ENCODE data around the gene TEX13B.
"Not testable (repeated sequence)": the region's sequence is repeated elsewhere in the genome, so short reads cannot be mapped to it uniquely, and the experiment has no call there.

Gene TEX13B

DNA sequence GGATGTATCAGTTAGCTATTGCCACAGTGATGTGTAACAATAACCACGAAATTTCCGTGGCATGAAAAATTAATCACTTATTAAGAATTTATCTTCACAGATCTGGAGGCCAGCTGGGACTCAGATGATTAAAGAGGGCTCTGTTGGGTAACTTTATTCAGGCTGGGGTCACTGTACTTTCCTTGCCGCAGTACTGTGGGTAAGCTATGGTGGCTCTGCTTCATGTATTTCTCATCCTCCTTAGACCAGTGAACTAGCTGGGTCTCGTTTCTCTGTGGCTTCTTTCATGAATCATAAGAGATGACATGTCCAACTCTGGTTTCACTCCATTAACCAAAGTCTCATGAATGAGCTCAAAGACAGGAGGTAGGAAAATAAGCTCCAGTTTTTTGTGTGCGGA lies 13.5 kb downstream of the TEX13B start:
- CTCF ChIA-PET = interaction anchor here (0.6 to 1.3 kb wide), 2 partner anchors 10 to 387 kb away, joined by 3 to 6 read pairs; no protein-coding TSS in a partner anchor
- Histone ChIP-seq H3K36me3 (ENCODE audit: control insufficient read depth in 2 of 2, insufficient read depth in 1 of 2, low read length in 2 of 2) (no peaks in the 10 kb centered on the region), H3K9me3 (ENCODE audit: control insufficient read depth, insufficient read depth, low read depth, low read length) (no peaks in the 10 kb centered on the region), H3K4me3 (ENCODE audit: low read depth, low read length) (no peak overlapping the region), H3K27ac (ENCODE audit: extremely low read depth, low read depth, low read length) (no peak overlapping the region), H3K4me1 (ENCODE audit: control insufficient read depth, insufficient read depth, low read length) (no peaks in the 10 kb centered on the region)
- TF ChIP-seq KLF7 (tag by site-specific recombination; IDR thresholded peaks at IDR 0.05; ENCODE audit: borderline replicate concordance) (no peak), ZBTB8A (tag by site-specific recombination; IDR thresholded peaks at IDR 0.05) (no peak), ZNF354C (tag by site-specific recombination; IDR thresholded peaks at IDR 0.05; ENCODE audit: borderline replicate concordance, low read depth) (no peak), OVOL3 (tag by site-specific recombination; IDR thresholded peaks at IDR 0.05) (no peak), SCRT2 (tag by site-specific recombination; IDR thresholded peaks at IDR 0.05) (no peak), ZNF76 (tag by site-specific recombination; IDR thresholded peaks at IDR 0.05; ENCODE audit: borderline replicate concordance, low read depth) (no peak), ZNF138 (tag by site-specific recombination; IDR thresholded peaks at IDR 0.05; ENCODE audit: borderline replicate concordance) (no peak)
- POLR2A ChIA-PET = no interaction called here

DNA sequence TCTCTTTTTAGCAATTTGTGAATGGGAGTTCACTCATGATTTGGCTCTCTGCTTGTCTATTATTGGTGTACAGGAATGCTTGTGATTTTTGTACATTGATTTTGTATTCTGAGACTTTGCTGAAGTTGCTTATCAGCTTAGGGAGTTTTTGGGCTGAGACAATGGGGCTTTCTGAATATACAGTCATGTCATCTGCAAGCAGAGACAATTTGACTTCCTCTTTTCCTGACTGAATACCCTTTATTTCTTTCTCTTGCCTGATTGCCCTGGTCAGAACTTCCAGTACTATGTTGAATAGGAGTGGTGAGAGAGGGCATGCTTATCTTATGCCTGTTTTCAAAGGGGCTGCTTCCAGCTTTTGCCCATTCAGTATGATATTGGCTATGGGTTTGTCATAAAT lies 26.8 kb downstream of the TEX13B start:
- H3K4me3 ChIP-seq (ENCODE audit: low read depth, low read length); CTCF ChIA-PET; H3K27ac ChIP-seq (ENCODE audit: extremely low read depth, low read depth, low read length); H3K36me3 ChIP-seq (ENCODE audit: control insufficient read depth in 2 of 2, insufficient read depth in 1 of 2, low read length in 2 of 2); H3K4me1 ChIP-seq (ENCODE audit: control insufficient read depth, insufficient read depth, low read length); H3K9me3 ChIP-seq (ENCODE audit: control insufficient read depth, insufficient read depth, low read depth, low read length): not testable (repeated sequence)
- POLR2A ChIA-PET = interaction anchor here (0.6 kb wide), 1 partner anchor 469 kb away, joined by 3 read pairs; no protein-coding TSS in a partner anchor

DNA sequence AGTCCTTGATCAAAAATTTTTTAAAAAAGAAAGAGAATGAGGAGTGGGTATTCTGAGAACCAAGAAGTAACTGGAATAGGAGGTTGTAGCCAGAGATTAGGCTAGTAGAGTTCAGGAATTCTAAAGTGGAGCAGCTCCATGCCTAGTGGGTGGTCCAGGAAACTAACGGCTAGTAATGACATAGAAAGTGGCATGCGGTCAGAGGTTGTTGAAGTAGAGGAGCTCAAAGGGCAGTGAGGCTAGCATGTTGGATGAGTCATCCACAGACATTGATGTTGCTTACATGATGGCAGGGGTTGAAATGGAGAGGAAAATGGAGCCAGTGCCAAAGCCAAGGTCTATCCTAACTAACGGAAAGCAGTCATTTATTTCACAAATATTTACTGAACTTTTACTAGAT lies 42.1 kb downstream of the TEX13B start:
- H3K4me1 ChIP-seq (ENCODE audit: control insufficient read depth, insufficient read depth, low read length) = peaks cover 2% of the 10 kb centered on the region; the same call in 1 of the 2 replicates
- no peak overlapping the region for H3K27ac ChIP-seq (ENCODE audit: extremely low read depth, low read depth, low read length)
- no peak for TF ChIP-seq ZNF221 (tag by site-specific recombination; IDR thresholded peaks at IDR 0.05; ENCODE audit: borderline replicate concordance)
- no peak for TF ChIP-seq ZBTB7A (tag by site-specific recombination; IDR thresholded peaks at IDR 0.05; ENCODE audit: low read depth)
- no peak for TF ChIP-seq BCL11B (tag by site-specific recombination; IDR thresholded peaks at IDR 0.05; ENCODE audit: low read depth)
- no peak for TF ChIP-seq ZFP37 (tag by site-specific recombination; IDR thresholded peaks at IDR 0.05)
- no peak for TF ChIP-seq TRIM28 (IDR thresholded peaks at IDR 0.05; ENCODE audit: borderline replicate concordance, low read length)
- TF ChIP-seq HOXD13 (CRISPR knock-in tag; IDR thresholded peaks at IDR 0.05; ENCODE audit: borderline replicate concordance) = no peak
- TF ChIP-seq ZNF677 (tag by site-specific recombination; IDR thresholded peaks at IDR 0.05) = no peak
- TF ChIP-seq ZNF19 (tag by site-specific recombination; IDR thresholded peaks at IDR 0.05; ENCODE audit: low read depth) = no peak
- no peak for TF ChIP-seq KLF1 (tag by site-specific recombination; IDR thresholded peaks at IDR 0.05)
- TF ChIP-seq ZNF48 (tag by site-specific recombination; IDR thresholded peaks at IDR 0.05) = no peak
- no peak for TF ChIP-seq ZNF324 (tag by site-specific recombination; IDR thresholded peaks at IDR 0.05)
- TF ChIP-seq, protein P1, sequence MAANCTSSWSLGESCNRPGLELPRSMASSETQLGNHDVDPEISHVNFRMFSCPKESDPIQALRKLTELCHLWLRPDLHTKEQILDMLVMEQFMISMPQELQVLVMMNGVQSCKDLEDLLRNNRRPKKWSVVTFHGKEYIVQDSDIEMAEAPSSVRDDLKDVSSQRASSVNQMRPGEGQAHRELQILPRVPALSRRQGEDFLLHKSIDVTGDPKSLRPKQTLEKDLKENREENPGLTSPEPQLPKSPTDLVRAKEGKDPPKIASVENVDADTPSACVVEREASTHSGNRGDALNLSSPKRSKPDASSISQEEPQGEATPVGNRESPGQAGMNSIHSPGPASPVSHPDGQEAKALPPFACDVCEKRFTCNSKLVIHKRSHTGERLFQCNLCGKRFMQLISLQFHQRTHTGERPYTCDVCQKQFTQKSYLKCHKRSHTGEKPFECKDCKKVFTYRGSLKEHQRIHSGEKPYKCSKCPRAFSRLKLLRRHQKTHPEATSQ (tag by site-specific recombination; IDR thresholded peaks at IDR 0.05) = no peak
- no peak for TF ChIP-seq SETDB1 (IDR thresholded peaks at IDR 0.05; ENCODE audit: insufficient read length, low read length)
- TF ChIP-seq ZNF777 (tag by site-specific recombination; IDR thresholded peaks at IDR 0.05; ENCODE audit: borderline replicate concordance) = no peak
- TF ChIP-seq ZNF624 (tag by site-specific recombination; IDR thresholded peaks at IDR 0.05) = no peak
- TF ChIP-seq ZNF561 (tag by site-specific recombination; IDR thresholded peaks at IDR 0.05; ENCODE audit: borderline replicate concordance) = no peak
- no peak for TF ChIP-seq ZSCAN16 (tag by site-specific recombination; IDR thresholded peaks at IDR 0.05)
- TF ChIP-seq ZNF629 (tag by site-specific recombination; IDR thresholded peaks at IDR 0.05) = no peak
- no peak overlapping the region for H3K4me3 ChIP-seq (ENCODE audit: low read depth, low read length)
- ChIA-PET CTCF (interaction anchor here (0.5 kb wide), 1 partner anchor 221 kb away, joined by 3 read pairs; no protein-coding TSS in a partner anchor), POLR2A (no interaction called here)
- H3K36me3 ChIP-seq (ENCODE audit: control insufficient read depth in 2 of 2, insufficient read depth in 1 of 2, low read length in 2 of 2) = no peaks in the 10 kb centered on the region
- H3K9me3 ChIP-seq (ENCODE audit: control insufficient read depth, insufficient read depth, low read depth, low read length) = no peaks in the 10 kb centered on the region

All from HEK293 (cell line).